Smooth muscle cell (in vitro differentiated cells): ENCODE measurements around the gene PLEKHA1. TPM values are rescaled to one million over a fixed set of nuclear protein-coding genes. Genes with fewer than 3 reads are reported as not detected.

Source experiments
- DNase-seq: peaks from one replicate; lab custom pipeline; 2025; ENCODE audit not compliant: unreplicated experiment; lab: John Stamatoyannopoulos, UW
- H2AFZ ChIP-seq: fragments of 200-600 bp; sonication (generic); 2 replicates; pipeline ENCODE4 v1.6.0; 2016; ENCODE audit warnings: antibody characterized with exemption, low read depth, mild to moderate bottlenecking
- H3F3A ChIP-seq: fragments of 200-600 bp; sonication (generic); 2 replicates; pipeline ENCODE4 v1.6.0; 2017; ENCODE audit warnings: antibody characterized with exemption, low read depth
- H3K27ac ChIP-seq: fragments of 200-600 bp; sonication (generic); 2 replicates; pipeline ENCODE4 v1.5.1; 2016; ENCODE audit warnings: low read depth, mild to moderate bottlenecking
- H3K27me3 ChIP-seq: fragments of 200-600 bp; sonication (generic); 2 replicates; pipeline ENCODE4 v1.6.1; 2016; ENCODE audit warnings: low read depth, mild to moderate bottlenecking
- H3K36me3 ChIP-seq: fragments of 200-600 bp; sonication (generic); 2 replicates; pipeline ENCODE4 v1.5.1; 2016; ENCODE audit warnings: low read depth
- H3K4me1 ChIP-seq: fragments of 200-600 bp; sonication (generic); 2 replicates; pipeline ENCODE4 v1.5.1; 2016; ENCODE audit warnings: low read depth
- H3K4me2 ChIP-seq: fragments of 200-600 bp; sonication (generic); 2 replicates; pipeline ENCODE4 v1.6.0; 2016; ENCODE audit warnings: mild to moderate bottlenecking
- H3K4me3 ChIP-seq: fragments of 200-600 bp; sonication (generic); 2 replicates; pipeline ENCODE4 v1.5.1; 2016; ENCODE audit warnings: mild to moderate bottlenecking
- H3K79me2 ChIP-seq: fragments of 200-600 bp; sonication (generic); 2 replicates; pipeline ENCODE4 v1.6.0; 2016; ENCODE audit warnings: low read depth, mild to moderate bottlenecking
- H3K9ac ChIP-seq: fragments of 200-600 bp; sonication (generic); 2 replicates; pipeline ENCODE4 v1.6.0; 2016; ENCODE audit warnings: low read depth
- H3K9me3 ChIP-seq: fragments of 200-600 bp; sonication (generic); replicated peaks from 2 replicates; pipeline ENCODE4 v1.5.1; 2016; ENCODE audit warnings: low read depth
- H4K20me1 ChIP-seq: fragments of 200-600 bp; sonication (generic); 2 replicates; pipeline ENCODE4 v1.6.0; 2016; ENCODE audit warnings: low read depth
- WGBS: methylation state at CpG from one replicate; pipeline ENCODE4 v1.1.7; 2016; ENCODE audit warnings: low lambda C conversion rate; 5-methylcytosine and 5-hydroxymethylcytosine counted together
- polyA plus RNA-seq: library from polyadenylated mRNA; unstranded; fragments of >200 nt; fragmentation: Nextera tagmentation; extraction: Ambion mirVana; gene quantifications from 2 replicates; pipeline ENCODE4 v1.2.1, GENCODE V29; 2016
- total RNA-seq: library from RNA; depleted of rRNA; stranded (reverse); fragments of >200 nt; gene quantifications from 2 replicates; pipeline ENCODE4 v1.2.3, GENCODE V29; 2014
- TF ChIP-seq, protein P1 (sequence below): fragments of 200-600 bp; sonication (generic); IDR thresholded peaks from 2 replicates; pipeline ENCODE4 v1.5.1; 2017; ENCODE audit warnings: borderline replicate concordance, mild to moderate bottlenecking, antibody characterized with exemption; ENCODE audit not compliant: insufficient read depth, poor library complexity, severe bottlenecking

The PLEKHA1 gene
- total and polyA plus RNA-seq, 2 experiments from 2014 or later: 22.7 to 24.6 TPM

- no peaks in the 10 kb centered on the region for H4K20me1 ChIP-seq
- H2AFZ ChIP-seq: no peak overlapping the region
- H3K4me2 ChIP-seq: no peak overlapping the region
- 93% methylated on average over 10 of the region's 10 CpGs for WGBS
- H3K79me2 ChIP-seq: no peaks in the 10 kb centered on the region
- H3K27ac ChIP-seq: no peak overlapping the region
- no peaks in the 10 kb centered on the region for H3K36me3 ChIP-seq
- DNase-seq: no peak
- TF ChIP-seq, protein P1, sequence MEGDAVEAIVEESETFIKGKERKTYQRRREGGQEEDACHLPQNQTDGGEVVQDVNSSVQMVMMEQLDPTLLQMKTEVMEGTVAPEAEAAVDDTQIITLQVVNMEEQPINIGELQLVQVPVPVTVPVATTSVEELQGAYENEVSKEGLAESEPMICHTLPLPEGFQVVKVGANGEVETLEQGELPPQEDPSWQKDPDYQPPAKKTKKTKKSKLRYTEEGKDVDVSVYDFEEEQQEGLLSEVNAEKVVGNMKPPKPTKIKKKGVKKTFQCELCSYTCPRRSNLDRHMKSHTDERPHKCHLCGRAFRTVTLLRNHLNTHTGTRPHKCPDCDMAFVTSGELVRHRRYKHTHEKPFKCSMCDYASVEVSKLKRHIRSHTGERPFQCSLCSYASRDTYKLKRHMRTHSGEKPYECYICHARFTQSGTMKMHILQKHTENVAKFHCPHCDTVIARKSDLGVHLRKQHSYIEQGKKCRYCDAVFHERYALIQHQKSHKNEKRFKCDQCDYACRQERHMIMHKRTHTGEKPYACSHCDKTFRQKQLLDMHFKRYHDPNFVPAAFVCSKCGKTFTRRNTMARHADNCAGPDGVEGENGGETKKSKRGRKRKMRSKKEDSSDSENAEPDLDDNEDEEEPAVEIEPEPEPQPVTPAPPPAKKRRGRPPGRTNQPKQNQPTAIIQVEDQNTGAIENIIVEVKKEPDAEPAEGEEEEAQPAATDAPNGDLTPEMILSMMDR: no peak
- H3K27me3 ChIP-seq: no peaks in the 10 kb centered on the region
- no peak overlapping the region for H3K9ac ChIP-seq
- no peaks in the 10 kb centered on the region for H3F3A ChIP-seq
- H3K9me3 ChIP-seq: no peaks in the 10 kb centered on the region
- no peak overlapping the region for H3K4me3 ChIP-seq
- H3K4me1 ChIP-seq: no peaks in the 10 kb centered on the region
Measured at GRCh38 chr10:122336332-122336731, 38.2 kb upstream of the PLEKHA1 start.

DNA sequence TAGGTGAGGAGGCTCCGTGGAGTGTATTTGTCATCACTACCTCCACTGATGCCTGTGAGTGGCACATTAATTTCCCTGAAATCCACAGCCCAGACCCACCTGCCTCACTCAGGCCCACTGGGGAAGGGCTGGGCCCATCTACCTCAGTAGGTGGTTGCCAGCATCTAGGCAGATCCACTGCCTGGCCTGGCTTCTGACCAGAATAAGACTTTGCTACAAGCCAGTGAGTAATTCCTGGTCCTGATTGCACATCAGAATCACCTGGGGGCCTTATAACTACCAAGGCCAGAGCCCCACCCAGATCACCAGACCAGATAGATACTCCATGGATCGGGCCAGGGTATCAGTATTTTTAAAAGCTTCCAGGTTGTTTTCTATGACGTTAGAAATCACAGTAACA, 37.5 kb upstream of the PLEKHA1 start:
- Histone ChIP-seq H3K4me2 (no peak overlapping the region), H3F3A (no peaks in the 10 kb centered on the region), H3K79me2 (no peaks in the 10 kb centered on the region), H3K27me3 (no peaks in the 10 kb centered on the region), H3K4me1 (no peaks in the 10 kb centered on the region), H3K36me3 (no peaks in the 10 kb centered on the region), H3K9ac (no peak overlapping the region), H3K4me3 (no peak overlapping the region), H2AFZ (no peak overlapping the region), H3K27ac (no peak overlapping the region), H3K9me3 (no peaks in the 10 kb centered on the region), H4K20me1 (no peaks in the 10 kb centered on the region)
- 92% methylated on average over 3 of the region's 3 CpGs for WGBS
- no peak for DNase-seq
- TF ChIP-seq, protein P1: no peak

- H3K27ac ChIP-seq: no peak overlapping the region
Measured at GRCh38 chr10:122338609-122339441, 35.7 kb upstream of the PLEKHA1 start.

More at GRCh38 chr10:122338609-122339441, 35.7 kb upstream of the PLEKHA1 start:
- 85% methylated on average over 15 of the region's 15 CpGs for WGBS
- no peak overlapping the region for H3K4me3 ChIP-seq
- DNase-seq: no peak
- H3K9ac ChIP-seq: no peak overlapping the region
- no peaks in the 10 kb centered on the region for H3F3A ChIP-seq
- no peaks in the 10 kb centered on the region for H3K9me3 ChIP-seq
- H3K4me2 ChIP-seq: no peak overlapping the region
- H3K79me2 ChIP-seq: no peaks in the 10 kb centered on the region
- H3K4me1 ChIP-seq: no peaks in the 10 kb centered on the region
- no peaks in the 10 kb centered on the region for H3K36me3 ChIP-seq
- no peaks in the 10 kb centered on the region for H4K20me1 ChIP-seq
- no peak overlapping the region for H2AFZ ChIP-seq
- no peaks in the 10 kb centered on the region for H3K27me3 ChIP-seq
- TF ChIP-seq, protein P1: no peak
